HG03558 (cell line): Measurements from ENCODE around the gene CYB561D1.

ENCODE experiments used
- ATAC-seq: cut with Tn5 transposase; IDR thresholded peaks from one replicate; pipeline ENCODE4 v1.9.1; 2021; ENCODE audit warnings: moderate number of reproducible peaks; ENCODE audit not compliant: unreplicated experiment; ENCODE audit errors: extremely low read depth

The CYB561D1 gene

DNA sequence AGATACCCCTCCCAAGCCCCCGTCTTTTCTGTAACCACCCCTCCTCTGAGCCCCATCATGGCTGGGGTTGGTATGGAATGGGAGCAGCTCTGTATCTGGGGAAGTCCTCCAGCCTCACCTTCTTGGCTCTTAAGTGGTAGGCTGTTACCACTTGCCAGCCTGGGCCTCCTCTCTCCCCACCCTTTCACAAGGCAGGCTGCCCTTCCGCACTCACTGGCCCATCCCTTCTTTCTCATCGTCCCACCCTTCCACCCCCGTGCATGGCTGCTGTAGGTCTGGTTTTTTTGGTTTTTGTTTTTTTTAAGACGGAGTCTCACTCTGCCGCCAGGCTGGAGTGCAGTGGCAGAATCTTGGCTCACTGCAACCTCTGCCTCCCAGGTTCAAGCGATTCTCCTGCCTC, 5.2 kb downstream of the CYB561D1 start:
- ATAC-seq, result no peak

DNA sequence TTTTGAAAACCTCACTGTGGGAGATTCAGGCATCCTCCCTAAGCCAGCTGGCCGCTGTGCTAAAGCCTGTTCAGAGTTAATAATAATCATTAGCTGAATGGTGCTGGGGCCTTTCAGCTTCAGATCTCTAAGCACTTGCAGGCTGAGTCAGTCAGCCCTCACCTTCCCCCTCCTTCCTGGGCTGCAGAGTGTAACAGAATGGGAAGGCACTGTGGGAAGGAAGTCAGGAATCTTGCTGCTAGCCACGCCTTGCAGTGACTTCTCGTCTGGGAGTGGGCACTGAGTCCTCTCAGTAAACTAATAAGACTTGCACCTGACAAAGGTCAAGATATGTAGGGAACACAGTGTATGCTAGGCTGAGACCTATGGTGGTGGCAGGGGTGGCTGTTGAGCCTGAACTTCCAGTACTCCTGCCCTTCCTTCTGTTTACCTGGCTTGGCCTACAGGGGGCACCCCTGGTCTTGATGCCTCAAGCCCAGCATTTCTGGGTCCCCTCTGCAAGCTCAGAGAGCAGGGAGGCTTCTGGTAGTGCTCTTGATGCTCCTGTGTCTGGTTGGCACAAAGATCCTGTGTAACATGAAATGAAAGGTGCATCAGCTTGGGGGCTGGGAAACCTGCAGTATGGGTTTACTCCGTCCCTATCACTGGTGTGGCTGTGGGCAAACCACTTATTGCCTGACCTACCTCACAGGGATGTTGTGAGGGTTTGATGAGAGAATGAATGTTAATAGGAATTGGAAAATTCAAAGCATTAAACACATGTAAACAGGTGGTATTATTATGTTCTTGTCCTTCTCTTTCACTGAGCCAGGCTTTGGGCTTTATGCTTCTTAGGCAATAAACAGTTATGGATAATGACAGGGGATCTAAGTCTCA, 6.0 kb downstream of the CYB561D1 start:
- ATAC-seq, result no peak

DNA sequence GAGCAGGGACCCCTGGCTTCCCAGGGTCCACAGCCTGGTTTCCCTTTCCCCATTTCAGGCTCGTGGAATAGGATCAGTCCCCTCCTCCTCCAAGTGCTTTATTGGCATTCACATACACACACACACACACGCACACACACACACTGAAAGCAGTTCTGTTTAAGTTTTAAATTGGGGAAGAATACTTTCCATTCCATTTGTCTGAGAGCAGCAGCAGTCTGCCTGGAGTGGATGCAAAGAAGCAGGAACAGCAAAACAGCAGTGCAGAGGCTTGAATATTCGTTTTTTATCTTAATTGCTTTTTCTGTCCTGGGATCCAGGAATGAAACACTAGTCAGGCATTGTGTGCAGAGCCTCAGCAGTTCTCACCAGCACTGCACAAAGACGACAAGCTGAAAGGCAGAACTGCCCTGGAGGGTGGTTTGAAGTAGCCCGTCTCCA, 7.1 kb downstream of the CYB561D1 start:
- ATAC-seq, result no peak

DNA sequence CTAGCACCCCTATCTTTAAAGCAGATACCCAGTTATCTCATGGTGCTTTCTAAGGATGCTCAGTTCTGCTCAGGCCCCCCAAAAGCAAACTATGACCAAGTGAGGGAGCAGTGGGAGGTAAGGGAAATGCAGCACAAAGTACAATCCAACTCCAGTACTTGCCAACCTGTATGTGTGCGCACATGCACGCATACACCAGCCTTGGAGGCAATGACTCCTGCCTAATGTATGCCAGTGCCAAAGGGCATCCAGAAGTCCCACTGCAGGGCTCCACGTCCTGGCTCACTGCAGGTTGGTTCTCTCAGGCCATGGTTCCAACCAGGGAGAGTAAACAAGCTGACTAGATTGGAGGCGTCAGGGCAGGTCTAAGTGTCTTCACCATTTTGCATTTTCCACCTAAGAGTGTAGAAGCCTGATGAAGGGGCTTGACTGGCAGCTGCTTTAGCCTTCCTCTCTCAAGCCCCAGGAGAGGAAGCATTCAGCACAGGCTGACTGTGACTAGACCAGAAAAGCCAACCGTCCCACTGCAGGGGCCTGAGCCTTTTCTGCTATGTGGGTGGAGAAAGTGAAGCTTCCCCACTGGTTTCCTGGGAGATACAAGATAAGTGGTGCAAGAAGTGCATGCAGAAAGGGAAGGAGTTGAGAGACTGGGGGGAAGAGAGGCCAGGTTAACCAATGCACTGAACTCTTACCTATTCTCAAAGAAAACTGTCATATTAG, 7.9 kb downstream of the CYB561D1 start:
- ATAC-seq, result no peak

DNA sequence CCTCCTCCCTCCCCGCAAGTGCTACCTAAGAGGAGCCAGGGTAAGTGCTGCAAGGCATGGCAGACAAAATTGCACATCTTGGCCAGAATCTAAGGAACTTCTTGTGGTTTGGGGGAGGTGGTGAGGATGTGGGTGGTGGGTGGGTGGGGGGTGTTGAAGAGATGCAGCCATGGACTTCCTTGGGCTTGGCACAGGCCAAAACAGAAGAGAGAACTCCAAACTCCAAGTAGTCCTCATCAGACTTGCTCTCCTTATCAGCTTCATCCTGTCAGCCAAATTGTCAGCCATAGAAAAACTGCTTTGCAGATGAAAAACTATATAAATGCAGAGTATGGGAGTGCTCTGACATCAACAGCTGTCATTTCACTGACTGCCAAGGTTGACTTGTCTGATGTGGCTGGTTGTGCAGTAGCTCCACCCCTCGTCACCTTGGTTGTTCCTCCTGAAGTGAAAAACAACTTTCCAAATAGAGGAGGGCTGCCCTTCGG, 8.5 kb downstream of the CYB561D1 start:
- no peak for ATAC-seq

DNA sequence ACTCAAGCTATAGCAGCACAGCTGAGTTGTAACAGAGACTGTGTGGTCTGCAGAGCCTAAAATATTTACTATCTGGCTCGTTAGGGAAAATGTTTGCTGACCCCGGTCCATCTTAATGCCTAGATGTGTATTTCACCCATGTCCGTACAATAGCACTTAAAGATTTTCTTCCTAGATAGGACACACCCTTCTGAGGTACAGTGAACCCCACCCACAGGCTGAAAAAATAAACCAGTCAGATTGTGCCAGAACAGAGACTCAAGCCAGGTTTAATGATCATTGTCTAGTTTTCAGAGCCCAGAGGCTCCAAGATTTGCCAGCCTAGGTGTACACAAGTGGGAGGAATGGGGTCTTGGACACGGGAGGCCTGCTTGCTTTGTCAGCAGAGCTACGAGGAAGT, 10.0 kb downstream of the CYB561D1 start:
- no peak for ATAC-seq

DNA sequence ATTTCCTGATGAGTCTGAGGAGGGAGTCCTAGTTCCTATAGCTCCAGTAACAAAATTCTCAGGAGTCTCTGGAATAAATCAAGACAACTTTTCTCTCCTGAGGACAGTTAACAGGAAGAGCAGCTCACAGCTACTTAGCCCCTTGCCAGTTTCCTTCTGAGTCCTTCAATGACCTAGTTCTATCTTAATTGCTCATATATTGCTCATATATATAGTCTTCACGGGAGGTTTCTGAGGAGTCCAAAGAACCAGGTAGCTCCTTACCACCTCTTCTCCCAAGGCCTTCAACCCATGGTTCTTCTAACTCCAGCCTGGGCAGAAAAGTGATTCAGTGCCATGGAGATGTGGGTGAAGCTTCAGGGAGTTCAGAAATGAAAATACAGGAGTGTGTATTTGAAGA, 11.1 kb downstream of the CYB561D1 start:
- no peak for ATAC-seq

DNA sequence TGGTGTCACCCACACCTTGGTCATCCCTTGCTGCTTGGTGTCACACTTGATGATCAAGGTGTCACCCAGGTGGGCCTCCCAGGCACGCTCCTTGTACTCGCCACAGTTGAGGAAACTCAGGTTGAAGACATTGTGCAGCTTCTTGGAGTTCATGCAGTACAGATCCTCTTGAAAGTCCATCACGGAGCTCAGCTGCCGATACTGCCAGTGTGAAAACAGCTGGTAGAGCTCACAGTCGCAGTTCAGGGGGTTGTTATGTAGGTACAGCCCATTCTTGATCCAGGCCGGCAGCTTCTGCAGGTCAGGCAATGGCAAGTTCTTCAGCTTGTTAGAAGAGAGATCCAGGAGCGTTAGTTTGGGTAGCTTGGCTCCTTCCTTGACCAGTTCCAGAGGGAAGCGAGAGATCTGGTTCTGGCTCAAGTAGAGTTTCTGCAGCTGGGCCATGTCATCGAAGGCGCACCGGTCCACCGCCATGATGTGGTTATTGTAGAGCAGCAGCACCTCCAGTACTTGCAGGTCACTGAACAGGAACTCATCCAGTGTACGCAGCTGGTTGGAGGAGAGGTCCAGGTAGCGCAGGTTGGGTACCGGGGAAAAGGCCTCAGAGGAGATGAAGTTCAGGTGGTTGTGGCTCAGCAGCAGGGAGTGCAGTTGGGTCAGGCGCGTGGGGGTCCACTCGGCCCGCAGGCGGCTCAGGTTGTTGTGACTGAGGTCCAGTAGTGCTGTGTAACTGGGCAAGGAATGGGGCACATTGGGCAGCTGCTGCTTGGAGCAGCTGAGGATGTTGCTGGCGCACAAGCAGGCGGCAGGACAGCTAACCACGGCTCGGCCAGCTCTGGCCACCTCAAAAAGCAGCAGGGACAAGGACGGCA, 14.3 kb downstream of the CYB561D1 start:
- ATAC-seq, result no peak

DNA sequence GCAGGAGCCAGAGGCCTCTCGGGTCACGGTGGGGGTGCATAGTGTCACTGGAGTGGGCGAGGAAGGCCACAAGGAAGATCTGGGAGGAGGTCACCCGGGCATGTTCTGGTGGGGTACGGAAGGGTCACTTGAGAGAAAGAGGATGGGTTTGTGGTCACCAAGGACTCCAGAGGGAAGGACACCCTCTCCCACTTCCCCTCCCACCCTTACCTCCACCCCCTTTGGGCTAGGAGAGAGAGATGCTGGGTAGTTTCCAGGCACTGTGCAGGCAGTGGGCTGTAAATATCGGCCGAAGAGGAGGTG, 14.9 kb downstream of the CYB561D1 start:
- no peak for ATAC-seq

DNA sequence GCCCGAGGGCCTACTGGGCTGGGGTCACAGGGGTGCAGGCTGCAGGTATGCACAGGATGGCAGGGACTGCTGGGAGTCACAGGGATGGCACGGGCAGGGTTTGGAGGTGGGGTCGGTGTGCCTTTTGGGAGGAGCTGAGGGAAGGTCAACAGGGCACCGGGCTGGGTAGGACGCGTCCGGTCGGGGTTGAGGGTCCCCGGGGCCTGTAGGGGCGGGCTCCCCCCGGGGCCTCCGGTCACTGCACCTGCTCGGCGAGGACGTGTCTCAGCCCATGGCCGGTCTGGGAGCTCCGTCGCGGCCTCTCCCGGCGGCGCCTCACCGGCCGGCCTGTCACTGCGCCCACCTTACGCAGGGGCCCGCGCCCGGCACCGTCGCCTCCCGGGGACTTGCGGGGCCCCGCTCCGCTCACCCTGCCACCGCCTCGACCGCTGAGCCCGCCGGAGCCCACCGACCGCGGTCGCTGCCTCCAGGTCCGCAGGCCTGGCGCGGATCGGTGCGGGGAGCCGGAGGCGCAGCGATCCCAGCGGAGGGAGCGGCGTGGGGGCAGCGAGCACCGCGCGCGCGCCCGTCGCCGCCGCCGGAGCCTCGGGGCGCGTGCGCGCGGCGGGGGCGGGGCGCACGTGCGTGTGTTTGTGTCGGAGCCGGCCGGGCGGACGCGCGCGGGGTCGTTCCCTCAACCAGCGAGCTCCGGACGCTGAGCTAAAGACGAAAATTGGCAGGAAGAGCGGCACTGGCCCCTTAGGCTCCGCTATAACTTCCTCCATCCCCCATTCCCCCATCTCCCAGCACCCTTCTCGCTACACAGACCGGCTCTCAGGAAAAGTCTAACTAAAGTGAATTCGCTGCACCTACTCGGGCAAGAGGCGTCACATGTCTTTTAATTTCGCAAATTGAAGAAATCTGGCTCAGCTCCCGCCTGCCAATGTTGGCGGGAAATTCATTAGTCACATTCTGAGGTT, 15.6 kb downstream of the CYB561D1 start, which contains the start of gene AMIGO1:
Gene AMIGO1, minus strand, starts transcription at position 552 of the 959 bp plus-strand sequence. CDS start 815 bp downstream, outside the sequence.
- ATAC-seq, result no peak

DNA sequence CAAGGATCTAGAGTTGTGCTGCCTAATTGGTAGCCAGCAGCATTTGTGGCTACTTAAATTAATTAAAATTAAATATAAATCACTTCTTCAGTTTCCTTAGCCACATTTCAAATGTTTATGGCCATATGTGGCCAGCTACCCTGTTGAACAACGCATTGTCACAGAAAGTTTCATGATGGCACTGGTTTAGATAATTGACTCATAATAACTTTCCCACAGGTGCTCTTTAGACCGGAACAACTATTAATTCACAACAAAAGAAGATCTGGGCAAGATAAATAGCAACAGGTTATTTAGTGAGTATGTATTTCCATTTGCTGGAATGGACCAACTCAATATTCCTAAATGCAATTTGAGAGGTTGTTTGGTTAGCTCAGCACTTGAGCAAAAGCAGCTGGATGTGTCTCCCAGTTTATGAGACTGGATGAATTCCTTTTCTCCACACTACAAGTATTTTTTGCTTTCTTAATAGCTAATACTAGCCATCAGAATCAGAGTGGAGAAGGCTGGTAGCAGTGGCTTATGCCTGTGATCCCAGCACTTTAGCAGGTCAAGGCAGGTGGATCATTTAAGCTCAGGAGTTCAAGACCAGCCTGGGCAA, 19.3 kb downstream of the CYB561D1 start:
- no peak for ATAC-seq

DNA sequence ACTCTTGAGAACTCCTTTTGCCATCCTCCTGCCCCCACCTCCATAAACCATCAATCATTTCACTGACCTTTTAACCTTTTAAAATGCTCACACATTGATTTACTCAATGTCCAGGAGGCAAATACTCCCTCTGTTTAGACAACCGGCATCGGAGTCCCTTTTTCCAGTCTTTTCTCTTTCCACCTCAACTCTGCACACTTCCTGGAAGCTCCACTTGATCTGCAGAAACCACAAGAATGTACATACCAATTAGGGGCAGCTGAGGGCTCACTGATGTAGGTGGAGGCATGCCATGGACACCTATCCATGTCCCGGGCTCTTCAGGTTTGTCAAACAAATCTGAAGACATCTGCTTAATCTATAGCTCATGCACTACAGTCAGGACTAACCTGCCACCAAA, 21.0 kb downstream of the CYB561D1 start:
- ATAC-seq, result no peak

DNA sequence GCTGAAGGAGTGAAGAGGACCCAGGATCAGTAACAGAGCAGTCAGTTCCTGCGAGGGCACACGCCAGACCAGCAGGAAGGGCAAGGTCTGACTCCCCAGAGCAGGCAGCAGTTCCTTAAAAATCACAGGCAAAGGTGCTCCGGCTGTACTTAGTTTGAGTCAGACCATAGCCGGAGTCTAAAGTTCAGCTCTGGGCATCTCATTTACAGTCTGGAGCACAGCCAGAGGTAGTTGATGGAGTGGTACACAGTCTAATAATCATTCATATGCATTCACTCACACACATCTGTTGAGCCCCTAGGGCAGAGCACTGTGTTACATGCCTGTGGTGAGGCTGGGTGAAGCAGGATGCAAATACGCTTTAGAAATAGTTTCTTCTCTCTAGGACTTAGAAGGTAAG, 23.0 kb downstream of the CYB561D1 start:
- ATAC-seq, result no peak

DNA sequence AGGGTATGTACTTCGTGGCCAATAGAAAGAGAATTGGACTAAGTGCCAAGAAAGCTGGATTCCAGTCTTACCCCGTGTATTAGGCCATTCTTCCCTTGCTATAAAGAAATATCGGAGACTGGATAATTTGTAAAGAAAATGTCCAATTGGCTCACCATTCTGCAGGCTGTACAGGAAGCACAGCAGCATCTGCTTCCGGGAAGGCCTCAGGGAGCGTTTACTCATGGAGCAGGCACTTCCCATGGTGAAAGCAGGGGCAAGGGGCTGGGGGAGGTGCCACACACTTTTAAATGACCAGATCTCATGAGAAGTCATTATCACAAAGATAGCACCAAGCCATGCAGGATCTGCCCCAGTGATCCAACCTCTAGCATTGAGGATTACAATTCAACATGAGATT, 23.4 kb downstream of the CYB561D1 start:
- ATAC-seq, result no peak

DNA sequence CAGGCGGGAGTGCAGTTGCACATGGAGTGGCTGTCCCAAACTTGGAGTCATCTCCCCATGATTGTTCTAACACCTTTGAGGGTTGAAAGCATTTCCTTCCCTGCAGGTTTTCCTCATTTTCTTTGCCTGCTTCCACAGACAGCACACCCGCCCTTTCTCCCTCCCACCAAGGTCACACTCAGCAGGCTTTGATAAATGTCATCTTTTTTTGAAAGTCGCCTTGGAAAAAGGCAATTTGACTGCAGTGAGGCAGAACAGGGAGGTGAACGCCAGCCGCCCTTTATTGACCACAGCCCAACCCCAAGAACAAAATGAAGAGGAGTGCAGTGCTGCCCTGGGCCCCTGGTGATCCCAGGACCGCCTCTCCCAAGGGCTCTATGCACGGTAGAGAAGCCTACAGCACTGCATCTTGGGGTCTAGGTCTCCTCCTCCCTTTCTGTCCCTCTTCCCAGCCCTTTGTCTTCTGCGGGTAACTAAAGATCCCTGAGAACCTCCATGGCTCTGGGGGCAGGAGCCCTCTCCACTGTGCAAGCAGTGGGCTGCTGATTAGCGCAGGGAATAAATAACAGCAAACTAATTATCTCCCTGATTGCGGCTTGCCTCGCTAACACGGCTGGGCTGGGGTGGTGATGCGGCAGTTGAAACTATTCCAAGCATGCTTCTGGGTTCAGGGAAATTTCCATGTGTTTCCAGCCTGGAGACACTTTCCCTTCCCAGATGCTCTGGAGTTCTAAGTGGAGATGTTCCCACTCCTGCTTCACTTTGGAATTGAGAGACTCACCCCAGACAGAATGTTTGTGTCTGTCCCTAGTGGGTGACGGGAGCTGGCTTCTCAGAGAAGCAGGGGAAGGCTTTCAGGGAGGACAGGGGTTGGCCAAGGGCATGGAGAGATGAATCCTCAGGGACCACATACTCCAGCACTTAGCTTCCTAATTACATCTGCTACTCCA, 27.4 kb downstream of the CYB561D1 start:
- ATAC-seq, result no peak

DNA sequence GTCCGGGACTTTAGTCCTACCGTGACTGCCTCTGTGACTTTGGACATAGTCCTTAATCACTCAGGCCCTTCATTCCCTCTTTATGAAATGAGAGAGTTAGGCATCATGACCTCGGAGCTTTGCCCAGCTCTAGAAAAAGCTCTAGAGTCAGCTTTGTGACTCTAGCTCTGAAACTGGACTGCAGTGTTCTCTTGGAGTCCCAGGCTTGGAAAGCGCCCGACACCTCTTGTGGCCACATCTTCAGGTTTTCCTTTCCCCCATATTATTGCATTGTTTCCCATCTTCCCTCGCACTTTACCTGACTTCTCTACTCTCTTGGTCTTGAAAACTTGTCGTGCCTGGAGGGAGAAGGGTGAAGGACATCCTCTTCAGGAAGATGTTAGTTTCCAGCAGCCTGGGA, 28.1 kb downstream of the CYB561D1 start:
- ATAC-seq, result no peak

DNA sequence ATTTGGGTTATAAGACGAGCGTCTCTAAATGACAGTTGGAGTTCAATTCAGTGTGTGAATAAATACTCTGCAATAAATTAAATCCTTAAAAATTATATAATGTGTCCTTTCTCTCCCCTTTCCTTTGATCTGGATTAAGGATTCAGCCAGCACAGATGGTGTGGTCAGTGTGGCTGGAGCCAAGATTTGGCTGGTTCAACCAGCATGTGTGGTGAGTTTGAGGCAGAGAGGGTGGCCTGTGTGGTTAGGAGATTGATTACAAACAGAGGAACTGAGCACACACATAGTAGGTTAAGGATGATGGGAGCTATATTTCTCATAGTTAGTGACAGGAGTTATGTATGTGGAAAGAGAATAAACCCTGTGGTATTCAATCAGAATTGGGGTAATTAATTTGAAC, 29.8 kb downstream of the CYB561D1 start:
- ATAC-seq, result no peak
